Colonic mucosa (tissue), 4 donors: ENCODE results near the gene DNM3. TPM values are rescaled to one million over a fixed set of nuclear protein-coding genes. Genes with fewer than 3 reads are reported as not detected.

Source experiments
- DNase-seq: peaks from one replicate; pipeline ENCODE4 v3.0.0-alpha.2; 2020
- H3K27ac ChIP-seq: fragments of 200-600 bp; one replicate; pipeline ENCODE4 v1.8.0; 2021
- H3K27me3 ChIP-seq: fragments of 200-600 bp; one replicate; pipeline ENCODE4 v1.8.0; 2021
- H3K36me3 ChIP-seq: fragments of 200-600 bp; one replicate; pipeline ENCODE4 v1.8.0; 2021
- H3K4me1 ChIP-seq: fragments of 200-600 bp; one replicate; pipeline ENCODE4 v1.8.0; 2021; ENCODE audit warnings: mild to moderate bottlenecking
- H3K4me3 ChIP-seq: fragments of 200-600 bp; one replicate; pipeline ENCODE4 v1.8.0; 2021
- H3K9ac ChIP-seq, 2 donors: one replicate each; pipeline ENCODE4 v1.7.0; 2013; ENCODE audit warnings: control low read depth in 2 of 2, low read depth in 2 of 2, low read length in 2 of 2
- H3K9me3 ChIP-seq: fragments of 200-600 bp; one replicate; pipeline ENCODE4 v1.8.0; 2021
- intact Hi-C: fragments of 100-400 bp; cut with DNase I; formaldehyde crosslinking; loops from one replicate; pipeline ENCODE4 v1.14.1; 2022
- total RNA-seq, 2 donors: library from RNA; stranded (reverse); fragmentation: NEBNext Ultra II Directional in 1 of 2; extraction: Animal tissue kit (Norgen Biotek cat#: 25700) in 1 of 2; gene quantifications; one replicate each; pipeline ENCODE4 v1.2.1, GENCODE V29; 2021
- TF ChIP-seq, protein P1 (sequence below): fragments of 200-600 bp; IDR thresholded peaks from one replicate; pipeline ENCODE4 v1.8.0; 2022; ENCODE audit warnings: antibody characterized with exemption, mild to moderate bottlenecking
- donor health status: healthy.
- donor health status: DM: no; HTN: no; CAD: no.
- donor health status: DM: no; HTN: no; CAD: no.

DNM3 gene
- total RNA-seq, 2 donors from 2014 or later = 1.7 to 2.6 TPM

DNA sequence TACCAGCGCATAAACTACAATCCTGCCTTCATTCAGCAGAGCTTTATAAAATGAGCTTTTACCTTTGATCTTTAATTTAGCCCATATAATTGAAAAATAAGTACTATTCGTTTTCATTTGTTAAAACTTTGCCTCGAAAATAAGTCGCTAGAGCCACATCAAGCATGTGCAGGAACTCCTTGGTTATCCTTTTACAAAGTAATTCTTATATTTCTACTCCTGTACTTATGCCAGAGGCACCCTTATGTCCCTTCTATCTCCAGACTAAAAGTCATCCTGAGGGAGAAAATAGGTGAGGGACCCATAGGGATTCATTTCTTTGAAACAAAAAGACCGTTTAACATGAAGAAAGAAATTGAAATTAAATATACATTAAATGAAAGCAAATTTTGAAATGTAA, 301.0 kb downstream of the DNM3 start:
- Histone ChIP-seq H3K27me3 (no peaks in the 10 kb centered on the region), H3K27ac (no peak overlapping the region), H3K9ac (no peak overlapping the region), H3K36me3 (no peaks in the 10 kb centered on the region), H3K4me1 (no peaks in the 10 kb centered on the region), H3K9me3 (no peaks in the 10 kb centered on the region), H3K4me3 (no peak overlapping the region)
- intact Hi-C loops = no loop called here
- TF ChIP-seq, protein P1, sequence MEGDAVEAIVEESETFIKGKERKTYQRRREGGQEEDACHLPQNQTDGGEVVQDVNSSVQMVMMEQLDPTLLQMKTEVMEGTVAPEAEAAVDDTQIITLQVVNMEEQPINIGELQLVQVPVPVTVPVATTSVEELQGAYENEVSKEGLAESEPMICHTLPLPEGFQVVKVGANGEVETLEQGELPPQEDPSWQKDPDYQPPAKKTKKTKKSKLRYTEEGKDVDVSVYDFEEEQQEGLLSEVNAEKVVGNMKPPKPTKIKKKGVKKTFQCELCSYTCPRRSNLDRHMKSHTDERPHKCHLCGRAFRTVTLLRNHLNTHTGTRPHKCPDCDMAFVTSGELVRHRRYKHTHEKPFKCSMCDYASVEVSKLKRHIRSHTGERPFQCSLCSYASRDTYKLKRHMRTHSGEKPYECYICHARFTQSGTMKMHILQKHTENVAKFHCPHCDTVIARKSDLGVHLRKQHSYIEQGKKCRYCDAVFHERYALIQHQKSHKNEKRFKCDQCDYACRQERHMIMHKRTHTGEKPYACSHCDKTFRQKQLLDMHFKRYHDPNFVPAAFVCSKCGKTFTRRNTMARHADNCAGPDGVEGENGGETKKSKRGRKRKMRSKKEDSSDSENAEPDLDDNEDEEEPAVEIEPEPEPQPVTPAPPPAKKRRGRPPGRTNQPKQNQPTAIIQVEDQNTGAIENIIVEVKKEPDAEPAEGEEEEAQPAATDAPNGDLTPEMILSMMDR = no peak
- no peak for DNase-seq

DNA sequence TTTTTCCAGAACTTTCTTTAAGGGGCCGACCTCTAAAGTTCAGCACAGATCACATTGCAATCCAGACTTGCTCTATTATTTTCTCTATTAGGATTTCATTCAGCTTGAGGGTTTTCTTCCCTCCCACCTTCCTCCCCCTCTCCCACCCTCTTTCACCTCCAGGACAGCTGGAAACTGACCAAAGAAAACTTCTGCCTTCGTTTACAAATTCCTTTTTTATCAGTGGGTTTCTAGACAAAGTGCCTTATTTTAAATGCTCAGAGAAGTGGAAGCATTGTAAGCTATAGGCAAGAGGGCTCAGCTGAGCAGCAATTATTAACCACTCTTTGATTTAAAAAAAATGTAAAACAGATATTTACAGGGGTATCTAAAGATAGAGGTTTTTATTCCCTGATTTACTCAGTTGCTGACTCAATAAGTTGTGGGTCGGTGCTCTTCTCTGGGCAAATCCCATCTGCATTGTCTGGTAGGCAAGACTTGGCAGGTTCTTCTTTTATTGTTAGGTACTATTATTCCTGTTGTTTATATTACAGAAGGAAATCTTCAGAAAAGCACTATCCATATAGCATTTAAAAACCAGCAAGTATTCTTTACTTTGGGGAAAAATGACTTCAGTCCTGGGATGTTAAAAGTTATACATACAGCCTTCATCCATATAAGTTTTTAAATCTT, 302.2 kb downstream of the DNM3 start:
- DNase-seq = no peak
- Histone ChIP-seq H3K9me3 (no peaks in the 10 kb centered on the region), H3K4me3 (peak overlapping the region; percentile 19), H3K27me3 (no peaks in the 10 kb centered on the region), H3K9ac (peak overlapping the region in 1 of 2 donors; percentile 46), H3K27ac (peak overlapping the region; percentile 67), H3K4me1 (no peaks in the 10 kb centered on the region), H3K36me3 (no peaks in the 10 kb centered on the region)
- intact Hi-C loops = no loop called here
- TF ChIP-seq, protein P1 = no peak

DNA sequence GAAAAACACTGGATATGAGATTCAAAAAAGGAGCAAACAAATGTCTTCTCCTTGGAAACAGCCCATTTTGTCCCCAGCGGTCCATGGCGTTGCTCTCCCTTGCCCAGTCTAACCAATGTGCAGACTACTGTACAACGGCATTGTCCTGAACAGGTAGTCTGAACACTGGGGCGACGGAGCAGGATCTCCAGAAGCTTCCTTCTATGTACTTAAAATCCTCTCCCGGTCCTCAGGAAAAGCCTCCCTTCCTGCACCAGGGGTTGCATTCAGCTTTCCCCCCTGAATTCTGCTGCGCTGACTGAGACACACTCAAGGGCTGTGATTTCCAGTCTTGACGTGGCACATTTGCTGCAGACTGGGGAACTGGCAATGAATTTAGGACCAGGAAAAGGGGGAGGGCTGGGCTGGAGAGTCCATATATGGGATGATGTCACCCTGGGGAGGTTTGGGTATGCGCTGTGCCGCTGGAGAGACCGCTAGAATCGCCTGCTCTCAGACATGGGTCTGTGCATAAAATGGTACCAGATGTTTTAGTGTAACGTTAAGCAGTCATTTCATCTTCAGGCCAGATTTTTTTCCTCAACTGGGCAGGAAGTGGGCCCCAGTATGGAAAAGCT, 303.3 kb downstream of the DNM3 start:
- Histone ChIP-seq H3K9me3 (no peaks in the 10 kb centered on the region), H3K9ac (peak overlapping the region in 1 of 2 donors; percentile 52), H3K27me3 (no peaks in the 10 kb centered on the region), H3K36me3 (no peaks in the 10 kb centered on the region), H3K27ac (peak overlapping the region; percentile 67), H3K4me1 (no peaks in the 10 kb centered on the region), H3K4me3 (peak overlapping the region; percentile 19)
- peak; percentile 60 for DNase-seq
- TF ChIP-seq, protein P1 = no peak
- intact Hi-C loops = no loop called here

DNA sequence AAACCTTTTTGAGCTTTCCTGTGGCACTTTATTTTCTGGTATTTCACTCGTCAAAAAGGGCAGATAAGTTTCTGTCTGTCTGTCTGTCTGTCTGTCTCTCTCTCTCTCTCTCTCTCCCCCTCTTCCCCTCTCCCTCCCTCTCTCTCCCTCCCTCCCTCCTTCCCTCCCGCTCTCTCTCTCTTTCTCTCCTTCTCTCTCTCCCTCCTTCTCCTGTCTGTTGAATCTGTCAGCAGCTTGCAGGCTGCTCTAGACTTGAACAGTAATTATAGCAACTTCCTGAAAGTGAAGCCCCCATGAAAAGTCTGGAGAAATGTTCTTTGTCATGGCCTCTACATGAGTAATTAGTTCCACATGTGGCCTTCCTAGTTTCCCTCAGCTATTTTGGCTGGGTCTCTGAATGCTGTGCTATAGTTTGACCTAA, 303.9 kb downstream of the DNM3 start:
- peak overlapping the region in 1 of 2 donors; percentile 52 for H3K9ac ChIP-seq
- TF ChIP-seq, protein P1 = no peak
- H3K9me3 ChIP-seq = no peaks in the 10 kb centered on the region
- H3K27me3 ChIP-seq = no peaks in the 10 kb centered on the region
- no peaks in the 10 kb centered on the region for H3K4me1 ChIP-seq
- no peak overlapping the region for H3K4me3 ChIP-seq
- intact Hi-C loops = no loop called here
- H3K27ac ChIP-seq = peak overlapping the region; percentile 67
- H3K36me3 ChIP-seq = no peaks in the 10 kb centered on the region
- no peak for DNase-seq

DNA sequence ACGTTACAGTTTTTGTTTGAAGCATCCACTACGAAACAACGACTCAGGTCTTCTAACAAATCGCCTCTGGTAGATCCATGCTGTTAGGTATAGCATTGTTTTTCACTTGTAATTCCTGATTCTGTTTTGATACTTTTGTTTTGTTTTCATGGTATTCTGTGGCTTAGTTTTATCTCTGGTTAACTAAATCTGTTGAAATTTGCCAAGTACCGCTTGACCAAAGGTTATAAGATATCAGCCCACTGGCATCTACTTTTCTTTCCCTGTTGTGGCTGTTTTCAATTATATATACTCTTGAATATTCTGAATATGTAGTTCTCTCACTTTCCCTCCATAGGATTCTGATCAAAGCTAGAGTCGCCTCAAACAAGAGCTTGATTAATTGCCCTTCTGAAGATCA, 304.4 kb downstream of the DNM3 start:
- Histone ChIP-seq H3K27ac (peak overlapping the region; percentile 67), H3K9me3 (no peaks in the 10 kb centered on the region), H3K27me3 (no peaks in the 10 kb centered on the region), H3K36me3 (no peaks in the 10 kb centered on the region), H3K9ac (peak overlapping the region in 1 of 2 donors; percentile 52), H3K4me1 (no peaks in the 10 kb centered on the region), H3K4me3 (no peak overlapping the region)
- TF ChIP-seq, protein P1 = no peak
- intact Hi-C loops = no loop called here
- no peak for DNase-seq
